ENCODE data around the gene HIC2. TPM values are rescaled to one million over a fixed set of nuclear protein-coding genes. Genes with fewer than 3 reads are reported as not detected.
"Not testable (repeated sequence)": the region's sequence is repeated elsewhere in the genome, so short reads cannot be mapped to it uniquely, and the experiment has no call there.

Gene HIC2
- total and polyA plus RNA-seq, 10 of the 15 experiments (the other 5 are each of a cell fraction or from before 2014, with no cell fraction given): 0.11 to 5.0 (median 1.4) TPM

GRCh38 chr22:21484039-21484438 lies 66.9 kb downstream of the HIC2 start:
- POLR2A ChIA-PET; RAD21 ChIA-PET (ENCODE audit: unreplicated experiment); H2AFZ ChIP-seq (ENCODE audit: control insufficient read depth, low read depth, low read length); H3K36me3 ChIP-seq (ENCODE audit: control insufficient read depth in 2 of 2, insufficient read depth in 2 of 2, low read length in 1 of 2); H3K79me2 ChIP-seq (ENCODE audit: control insufficient read depth, insufficient read depth, low read length); H4K20me1 ChIP-seq (ENCODE audit: control insufficient read depth, insufficient read depth); H3K9ac ChIP-seq (ENCODE audit: control insufficient read depth, insufficient read depth, low read length); H3K4me1 ChIP-seq (ENCODE audit: control insufficient read depth, insufficient read depth, low read length); H3K27ac ChIP-seq (ENCODE audit: control insufficient read depth, insufficient read depth); H3K9me3 ChIP-seq (replicated peaks; ENCODE audit: control insufficient read depth, insufficient read depth, low read length); in situ Hi-C loops (cut with MboI); SMC1A ChIA-PET (ENCODE audit: uncharacterized antibody, unreplicated experiment); CTCF ChIA-PET; ATAC-seq; H3K4me3 ChIP-seq; FAIRE-seq; DNase-seq (ENCODE audit: low read depth, low spot score); intact Hi-C loops (cut with micrococcal nuclease; ENCODE audit: unreplicated experiment); H3K4me2 ChIP-seq (ENCODE audit: control insufficient read depth, insufficient read depth); H3K27me3 ChIP-seq (replicated peaks in 1 of 2; ENCODE audit: control insufficient read depth in 2 of 2, insufficient read depth in 2 of 2, low read length in 1 of 2); BruUV-seq (replicated peaks): not testable (repeated sequence)
- 98% methylated on average over 7 of the region's 14 CpGs for WGBS (ENCODE audit: insufficient coverage, insufficient replicate concordance, low lambda C conversion rate, missing lambda C conversion rate)

- BruUV-seq (replicated peaks); SMC1A ChIA-PET (ENCODE audit: uncharacterized antibody, unreplicated experiment); H3K4me3 ChIP-seq; H3K4me2 ChIP-seq (ENCODE audit: control insufficient read depth, insufficient read depth); H4K20me1 ChIP-seq (ENCODE audit: control insufficient read depth, insufficient read depth); H3K79me2 ChIP-seq (ENCODE audit: control insufficient read depth, insufficient read depth, low read length); DNase-seq (ENCODE audit: low read depth, low spot score); CTCF ChIA-PET; ATAC-seq; FAIRE-seq; intact Hi-C loops (cut with micrococcal nuclease; ENCODE audit: unreplicated experiment); H3K9ac ChIP-seq (ENCODE audit: control insufficient read depth, insufficient read depth, low read length); H2AFZ ChIP-seq (ENCODE audit: control insufficient read depth, low read depth, low read length); H3K27me3 ChIP-seq (replicated peaks in 1 of 2; ENCODE audit: control insufficient read depth in 2 of 2, insufficient read depth in 2 of 2, low read length in 1 of 2); H3K27ac ChIP-seq (ENCODE audit: control insufficient read depth, insufficient read depth); H3K36me3 ChIP-seq (ENCODE audit: control insufficient read depth in 2 of 2, insufficient read depth in 2 of 2, low read length in 1 of 2); H3K9me3 ChIP-seq (replicated peaks; ENCODE audit: control insufficient read depth, insufficient read depth, low read length); in situ Hi-C loops (cut with MboI); POLR2A ChIA-PET; RAD21 ChIA-PET (ENCODE audit: unreplicated experiment); H3K4me1 ChIP-seq (ENCODE audit: control insufficient read depth, insufficient read depth, low read length): not testable (repeated sequence)
- WGBS (ENCODE audit: insufficient coverage, insufficient replicate concordance, low lambda C conversion rate, missing lambda C conversion rate): 84% methylated on average over 4 of the region's 17 CpGs
These were observed 70.6 kb downstream of the HIC2 start for GRCh38 chr22:21487723-21488122.

- H3K9me3 ChIP-seq (replicated peaks; ENCODE audit: control insufficient read depth, insufficient read depth, low read length); H3K4me3 ChIP-seq; ATAC-seq; intact Hi-C loops (cut with micrococcal nuclease; ENCODE audit: unreplicated experiment); H3K79me2 ChIP-seq (ENCODE audit: control insufficient read depth, insufficient read depth, low read length); H4K20me1 ChIP-seq (ENCODE audit: control insufficient read depth, insufficient read depth); BruUV-seq (replicated peaks); H3K4me1 ChIP-seq (ENCODE audit: control insufficient read depth, insufficient read depth, low read length); H2AFZ ChIP-seq (ENCODE audit: control insufficient read depth, low read depth, low read length); DNase-seq (ENCODE audit: low read depth, low spot score); H3K27ac ChIP-seq (ENCODE audit: control insufficient read depth, insufficient read depth); H3K27me3 ChIP-seq (replicated peaks in 1 of 2; ENCODE audit: control insufficient read depth in 2 of 2, insufficient read depth in 2 of 2, low read length in 1 of 2); RAD21 ChIA-PET (ENCODE audit: unreplicated experiment); H3K4me2 ChIP-seq (ENCODE audit: control insufficient read depth, insufficient read depth); POLR2A ChIA-PET; SMC1A ChIA-PET (ENCODE audit: uncharacterized antibody, unreplicated experiment); H3K9ac ChIP-seq (ENCODE audit: control insufficient read depth, insufficient read depth, low read length); FAIRE-seq; CTCF ChIA-PET; in situ Hi-C loops (cut with MboI); H3K36me3 ChIP-seq (ENCODE audit: control insufficient read depth in 2 of 2, insufficient read depth in 2 of 2, low read length in 1 of 2): not testable (repeated sequence)
- 90% methylated on average over 2 of the region's 11 CpGs for WGBS (ENCODE audit: insufficient coverage, insufficient replicate concordance, low lambda C conversion rate, missing lambda C conversion rate)
These were observed 72.0 kb downstream of the HIC2 start for GRCh38 chr22:21489149-21489680.

- intact Hi-C loops (cut with micrococcal nuclease; ENCODE audit: unreplicated experiment); in situ Hi-C loops (cut with MboI); H3K4me2 ChIP-seq (ENCODE audit: control insufficient read depth, insufficient read depth): not testable (repeated sequence)
These were observed 73.4 kb downstream of the HIC2 start for GRCh38 chr22:21490556-21490955.

More at GRCh38 chr22:21490556-21490955, 73.4 kb downstream of the HIC2 start:
- H3K4me3 ChIP-seq; ATAC-seq; DNase-seq (ENCODE audit: low read depth, low spot score); H3K27me3 ChIP-seq (replicated peaks in 1 of 2; ENCODE audit: control insufficient read depth in 2 of 2, insufficient read depth in 2 of 2, low read length in 1 of 2); H3K36me3 ChIP-seq (ENCODE audit: control insufficient read depth in 2 of 2, insufficient read depth in 2 of 2, low read length in 1 of 2); SMC1A ChIA-PET (ENCODE audit: uncharacterized antibody, unreplicated experiment); H2AFZ ChIP-seq (ENCODE audit: control insufficient read depth, low read depth, low read length); POLR2A ChIA-PET; RAD21 ChIA-PET (ENCODE audit: unreplicated experiment); H3K79me2 ChIP-seq (ENCODE audit: control insufficient read depth, insufficient read depth, low read length); H4K20me1 ChIP-seq (ENCODE audit: control insufficient read depth, insufficient read depth); H3K4me1 ChIP-seq (ENCODE audit: control insufficient read depth, insufficient read depth, low read length); H3K9me3 ChIP-seq (replicated peaks; ENCODE audit: control insufficient read depth, insufficient read depth, low read length); FAIRE-seq; BruUV-seq (replicated peaks); H3K27ac ChIP-seq (ENCODE audit: control insufficient read depth, insufficient read depth); H3K9ac ChIP-seq (ENCODE audit: control insufficient read depth, insufficient read depth, low read length); CTCF ChIA-PET: not testable (repeated sequence)
- WGBS (ENCODE audit: insufficient coverage, insufficient replicate concordance, low lambda C conversion rate, missing lambda C conversion rate): 90% methylated on average over 4 of the region's 6 CpGs

All from GM12878 (cell line).